Sigmoid colon (tissue), 7 donors: ENCODE data around the gene LARP4B. TPM values are rescaled to one million over a fixed set of nuclear protein-coding genes. Genes with fewer than 3 reads are reported as not detected.

Experiments used
- DNase-seq: peaks from one replicate; pipeline ENCODE4 v3.0.0-alpha.2; 2019
- H3K27ac ChIP-seq, 4 donors: fragments of 200-600 bp; sonication (generic); one replicate each; pipeline ENCODE4 v1.5.1; 2016 to 2019; ENCODE audit warnings: mild to moderate bottlenecking in 1 of 4
- H3K27me3 ChIP-seq, 3 donors: fragments of 200-600 bp; sonication (generic); one replicate each; pipeline ENCODE4 v1.5.1; 2019; ENCODE audit warnings: mild to moderate bottlenecking in 1 of 3
- H3K36me3 ChIP-seq, 4 donors: fragments of 200-600 bp; sonication (generic); one replicate each; pipeline ENCODE4 v1.5.1; 2016 to 2019
- H3K4me1 ChIP-seq, 4 donors: fragments of 200-600 bp; sonication (generic); one replicate each; pipeline ENCODE4 v1.5.1; 2017 to 2019
- H3K4me3 ChIP-seq, 4 donors: fragments of 200-600 bp; sonication (generic); one replicate each; pipeline ENCODE4 v1.5.1; 2017 to 2019; ENCODE audit warnings: mild to moderate bottlenecking in 2 of 4, moderate library complexity in 1 of 4
- H3K9me3 ChIP-seq, 4 donors: fragments of 200-600 bp in 3 of 4; sonication (generic) in 3 of 4; one replicate each; pipeline versions ENCODE4 v1.5.1 to v1.6.1; 2013 to 2019
- CTCF ChIP-seq, 4 experiments: fragments of 450-650 bp in 3 of 4; fragments of 200-600 bp in 1 of 4; IDR thresholded peaks; one replicate each; pipeline ENCODE4 v1.5.1; 2016 to 2019; ENCODE audit warnings: antibody characterized with exemption in 4 of 4, mild to moderate bottlenecking in 3 of 4, moderate library complexity in 2 of 4
- EP300 ChIP-seq, 4 donors: sonication (generic); formaldehyde crosslinking; IDR thresholded peaks; one replicate each; pipeline ENCODE4 v1.6.1; 2017; ENCODE audit warnings: antibody characterized with exemption in 4 of 4
- POLR2A ChIP-seq, 2 donors: fragments of 450-650 bp; IDR thresholded peaks; one replicate each; pipeline ENCODE4 v1.6.1; 2016; ENCODE audit warnings: antibody characterized with exemption in 2 of 2, mild to moderate bottlenecking in 2 of 2, moderate library complexity in 2 of 2
- POLR2AphosphoS5 ChIP-seq, 4 donors: sonication (generic); formaldehyde crosslinking; IDR thresholded peaks; one replicate each; pipeline ENCODE4 v1.6.1; 2017; ENCODE audit warnings: antibody characterized with exemption in 4 of 4
- WGBS, 2 donors: extraction: QIAGEN DNeasy Blood & Tissue Kit; methylation state at CpG; one replicate each; pipeline ENCODE4 v1.1.7; 2013; 5-methylcytosine and 5-hydroxymethylcytosine counted together
- intact Hi-C: fragments of 100-400 bp; cut with DNase I; formaldehyde crosslinking; loops from one replicate; pipeline ENCODE4 v1.15.1; 2023
- polyA plus RNA-seq, 3 donors: library from polyadenylated mRNA; stranded (reverse); fragments of 200-250 nt; gene quantifications; one replicate each; pipeline ENCODE4 v1.2.3, GENCODE V29; 2013
- total RNA-seq, 4 donors: library from RNA; depleted of rRNA; stranded (reverse); fragments of >200 nt; gene quantifications; one replicate each; pipeline ENCODE4 v1.1.0, GENCODE V29; 2016
- donor health status: healthy with polysubstance abuse.
- donor health status: Bipolar disorder and iron deficiency.
- donor health status: healthy.

The LARP4B gene
- total and polyA plus RNA-seq, 7 donors: 11.4 to 57.6 (median 31.9) TPM

DNA sequence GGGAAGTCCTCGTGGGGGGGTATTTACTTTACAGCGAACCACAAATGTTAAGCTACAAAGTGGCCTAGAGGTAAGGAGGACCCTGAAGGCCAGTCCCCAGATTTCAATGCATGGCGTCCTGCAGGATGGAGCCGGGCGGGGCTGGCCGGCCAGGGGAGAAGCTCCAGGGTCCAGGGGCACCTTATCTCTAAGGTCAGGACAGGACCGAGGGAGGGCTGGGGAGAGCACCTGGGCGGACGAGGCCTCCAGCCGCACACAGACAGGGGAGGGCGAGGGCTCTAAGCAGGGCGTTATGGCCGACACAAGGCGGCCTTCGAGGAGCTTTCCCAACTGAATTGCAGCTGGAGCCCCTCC is 145.7 kb downstream of the LARP4B start:
- DNase-seq: peak; percentile 66
- intact Hi-C loops: loop anchor here (2.0 to 10.0 kb wide), 5 partner anchors 94 to 411 kb away; no protein-coding TSS in a partner anchor

DNA sequence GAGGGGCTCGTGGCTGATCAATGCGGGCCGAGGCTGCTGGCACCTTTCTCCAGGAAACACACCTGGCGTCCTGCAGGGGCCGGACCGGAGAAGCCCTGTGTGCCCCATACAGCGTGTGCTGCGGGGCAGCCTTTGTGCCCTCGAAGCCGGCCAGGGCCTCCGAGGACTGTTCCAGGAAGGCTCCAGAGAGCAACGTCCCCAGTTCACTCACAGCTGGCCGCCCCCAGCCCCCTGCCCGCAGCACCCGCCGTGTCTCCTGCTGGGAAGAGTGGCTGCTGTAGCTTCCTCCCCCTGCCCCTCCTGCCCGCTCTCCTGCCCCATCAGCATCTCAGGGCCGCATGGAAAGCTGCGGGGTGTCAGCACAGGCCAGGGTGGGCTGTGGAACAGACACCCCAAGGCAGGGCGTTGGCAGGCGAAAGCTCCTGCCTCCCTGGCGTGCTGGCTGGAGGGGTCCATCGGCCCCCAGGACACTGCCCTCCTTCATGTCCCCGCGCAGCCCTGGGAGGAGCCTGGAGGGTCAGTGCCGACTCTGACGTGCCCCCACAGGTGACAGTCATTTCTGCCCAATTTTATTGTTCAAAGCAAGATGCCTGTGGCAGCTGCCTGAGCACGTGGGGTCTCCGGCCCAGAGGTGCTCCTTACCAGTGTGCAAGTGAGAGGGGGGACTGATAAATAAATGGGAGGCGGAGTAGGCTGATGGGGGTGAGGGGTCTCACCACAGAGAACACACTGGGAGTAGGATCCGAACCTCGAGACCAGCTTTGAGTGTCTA is 146.2 kb downstream of the LARP4B start:
- Histone ChIP-seq H3K4me3 (peak overlapping the region; percentile 18 to 55 (median 45)), H3K36me3 (no peaks in the 10 kb centered on the region), H3K27me3 (no peaks in the 10 kb centered on the region), H3K27ac (peak overlapping the region in 1 of 4 donors; percentile 62), H3K4me1 (peaks cover 0 to 27% (median 15%) of the 10 kb centered on the region in 4 donors), H3K9me3 (no peaks in the 10 kb centered on the region)
- TF ChIP-seq CTCF (IDR thresholded peaks at IDR 0.05): peak in 1 of 4 experiments; percentile 19
- no peak for TF ChIP-seq POLR2AphosphoS5 (IDR thresholded peaks at IDR 0.05)
- WGBS, 2 donors: 40 to 48% methylated on average over 32 of the region's 32 CpGs
- DNase-seq: no peak
- intact Hi-C loops: loop anchor here (2.0 to 10.0 kb wide), 5 partner anchors 93 to 410 kb away; no protein-coding TSS in a partner anchor

More for the DNA sequence above, 145.7 kb downstream of the LARP4B start:
- H3K9me3 ChIP-seq: no peaks in the 10 kb centered on the region
- 84% methylated on average over 15 of the region's 15 CpGs for WGBS, 2 donors
- H3K36me3 ChIP-seq: no peaks in the 10 kb centered on the region
- H3K4me1 ChIP-seq: peaks cover 0 to 27% (median 15%) of the 10 kb centered on the region in 4 donors
- H3K27me3 ChIP-seq: no peaks in the 10 kb centered on the region
- no peak for TF ChIP-seq EP300 (IDR thresholded peaks at IDR 0.05)
- TF ChIP-seq POLR2A (IDR thresholded peaks at IDR 0.05): no peak
- no peak for TF ChIP-seq POLR2AphosphoS5 (IDR thresholded peaks at IDR 0.05)
- no peak for TF ChIP-seq CTCF (IDR thresholded peaks at IDR 0.05)
- H3K27ac ChIP-seq: no peak overlapping the region
- no peak overlapping the region for H3K4me3 ChIP-seq

- no peaks in the 10 kb centered on the region for H3K27me3 ChIP-seq
- TF ChIP-seq CTCF (IDR thresholded peaks at IDR 0.05) (no peak), POLR2AphosphoS5 (IDR thresholded peaks at IDR 0.05) (peak in 1 of 4 donors; percentile 9)
- peak; percentile 86 for DNase-seq
- peak overlapping the region; percentile 18 to 55 (median 45) for H3K4me3 ChIP-seq
- intact Hi-C loops: loop anchor here (2.0 to 10.0 kb wide), 5 partner anchors 92 to 410 kb away; no protein-coding TSS in a partner anchor
- H3K4me1 ChIP-seq: peaks cover 0 to 22% (median 13%) of the 10 kb centered on the region in 4 donors
- H3K36me3 ChIP-seq: no peaks in the 10 kb centered on the region
- 2 to 6% methylated on average over 51 of the region's 51 CpGs for WGBS, 2 donors
- H3K27ac ChIP-seq: peak overlapping the region in 2 of 4 donors; percentile 23 to 62
- no peaks in the 10 kb centered on the region for H3K9me3 ChIP-seq
Measured at GRCh38 chr10:784403-785088, 147.0 kb downstream of the LARP4B start.

GRCh38 chr10:782751-783648 is 148.5 kb downstream of the LARP4B start:
- DNase-seq: peak; percentile 60
- 83 to 87% methylated on average over 32 of the region's 32 CpGs for WGBS, 2 donors
- Histone ChIP-seq H3K4me3 (no peak overlapping the region), H3K27me3 (no peaks in the 10 kb centered on the region), H3K27ac (no peak overlapping the region), H3K4me1 (peaks cover 0 to 11% (median 10%) of the 10 kb centered on the region in 4 donors), H3K9me3 (no peaks in the 10 kb centered on the region), H3K36me3 (no peaks in the 10 kb centered on the region)
- intact Hi-C loops: loop anchor here (10.0 kb wide), 2 partner anchors 198 to 408 kb away; no protein-coding TSS in a partner anchor
- TF ChIP-seq POLR2AphosphoS5 (IDR thresholded peaks at IDR 0.05): no peak
- TF ChIP-seq POLR2A (IDR thresholded peaks at IDR 0.05): no peak
- no peak for TF ChIP-seq CTCF (IDR thresholded peaks at IDR 0.05)
- no peak for TF ChIP-seq EP300 (IDR thresholded peaks at IDR 0.05)
